Stimulated activated CD8-positive, alpha-beta memory T cell treated with anti-CD3 and anti-CD28 coated beads, Interleukin-4, amount 100 ng/mL, for 48 hours (primary cell): ENCODE data around the gene CRHR1.
"Not testable (repeated sequence)": the region's sequence is repeated elsewhere in the genome, so short reads cannot be mapped to it uniquely, and the experiment has no call there.

Experiments used
- DNase-seq: peaks from one replicate; pipeline ENCODE4 v3.0.0-alpha.2; 2020

Gene CRHR1

DNA sequence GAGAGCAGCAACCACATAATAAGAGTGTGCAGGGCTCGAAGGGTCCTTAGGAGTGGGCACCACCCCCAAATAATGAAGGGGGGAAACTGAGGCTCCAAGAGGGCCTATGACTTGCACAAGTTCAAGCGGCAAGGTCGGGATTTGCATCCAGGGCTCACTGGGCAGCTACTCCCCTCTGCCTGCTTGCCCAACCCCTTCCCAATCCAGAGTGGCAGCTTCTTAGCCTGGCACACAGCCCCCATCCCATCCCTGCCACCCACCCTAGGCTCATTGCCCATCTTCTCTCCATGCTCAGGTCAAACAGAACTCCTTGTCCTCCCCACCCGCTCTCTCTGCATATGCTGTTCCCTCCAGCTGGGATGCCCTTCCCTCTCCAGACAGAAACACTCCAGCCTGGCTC, 63.0 kb downstream of the CRHR1 start:
- no peak for DNase-seq

DNA sequence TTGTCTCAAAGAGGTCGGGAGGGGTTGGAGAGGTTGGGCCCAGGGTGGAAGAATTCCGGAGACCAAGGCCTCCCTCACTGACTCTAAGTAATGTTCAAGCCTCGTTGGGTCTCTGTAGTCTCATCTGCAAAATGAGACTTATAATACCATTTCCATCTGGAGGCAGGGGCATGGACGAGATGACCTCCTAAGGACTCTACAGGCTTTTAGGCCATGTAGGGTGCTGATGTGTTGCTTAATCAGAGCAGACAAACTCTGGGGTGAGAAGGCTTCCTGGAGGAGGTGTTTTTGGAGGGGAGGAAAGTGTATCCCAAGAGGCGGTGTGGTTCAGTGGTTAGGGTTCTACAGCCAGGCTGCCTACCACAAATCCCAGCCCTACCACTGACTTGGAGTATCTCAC, 63.6 kb downstream of the CRHR1 start:
- DNase-seq = no peak

GRCh38 chr17:45848405-45848804, 64.3 kb downstream of the CRHR1 start:
- DNase-seq = no peak

DNA sequence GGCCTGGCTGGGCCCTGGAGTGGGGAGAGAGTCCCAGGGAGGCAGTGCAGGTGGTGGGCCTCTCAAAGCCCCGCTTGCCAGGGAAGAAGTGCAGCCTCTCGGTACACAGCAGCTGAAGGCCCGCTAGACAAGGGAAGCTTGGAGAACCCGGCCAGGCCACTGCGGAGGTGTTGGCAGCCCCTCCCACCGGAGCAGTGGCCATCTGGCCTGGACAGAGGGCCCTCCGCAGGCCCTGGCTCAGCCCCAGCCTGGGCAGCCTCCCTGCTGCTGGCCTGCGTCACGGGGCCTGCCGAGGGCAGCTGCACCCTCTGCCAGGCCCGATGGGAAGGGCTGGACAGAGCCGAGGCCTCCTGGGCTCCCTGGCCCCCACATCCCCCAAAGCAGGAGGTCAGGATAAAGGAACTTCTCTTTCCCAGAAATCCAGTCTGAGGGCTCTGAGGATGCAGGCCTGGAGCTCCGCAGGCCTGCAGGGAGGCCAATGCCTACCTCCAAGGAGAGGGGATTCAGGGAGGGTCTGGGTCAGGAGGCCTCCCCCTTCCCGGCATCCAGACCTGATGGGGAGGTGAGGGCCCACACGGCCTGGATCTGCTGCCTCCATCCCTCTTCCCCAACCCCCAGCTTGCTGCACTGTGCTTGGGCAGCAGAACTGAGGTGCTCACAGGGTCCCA, 64.9 kb downstream of the CRHR1 start:
- no peak for DNase-seq

GRCh38 chr17:45849536-45849990, 65.4 kb downstream of the CRHR1 start:
- no peak for DNase-seq

GRCh38 chr17:45850011-45850410, 65.9 kb downstream of the CRHR1 start:
- no peak for DNase-seq

DNA sequence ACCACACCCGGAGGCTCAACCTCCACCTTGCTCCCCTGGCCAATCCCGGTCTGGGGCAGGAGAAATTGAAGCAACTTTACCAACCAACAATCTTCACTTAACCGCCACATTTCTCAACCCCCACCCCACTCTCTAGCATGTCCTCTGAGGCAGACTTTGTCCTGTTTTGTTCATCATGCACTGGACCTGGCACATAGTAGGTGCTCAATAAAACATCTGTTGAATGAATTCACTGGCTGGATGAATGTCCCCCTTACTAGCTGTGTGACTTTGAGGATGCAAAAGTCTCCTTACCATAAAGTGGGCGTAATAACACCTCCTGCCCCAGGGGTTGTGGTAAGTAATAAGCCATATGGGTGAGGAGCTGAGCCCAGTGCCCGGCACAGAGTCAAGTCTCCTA, 66.3 kb downstream of the CRHR1 start:
- DNase-seq = no peak

DNA sequence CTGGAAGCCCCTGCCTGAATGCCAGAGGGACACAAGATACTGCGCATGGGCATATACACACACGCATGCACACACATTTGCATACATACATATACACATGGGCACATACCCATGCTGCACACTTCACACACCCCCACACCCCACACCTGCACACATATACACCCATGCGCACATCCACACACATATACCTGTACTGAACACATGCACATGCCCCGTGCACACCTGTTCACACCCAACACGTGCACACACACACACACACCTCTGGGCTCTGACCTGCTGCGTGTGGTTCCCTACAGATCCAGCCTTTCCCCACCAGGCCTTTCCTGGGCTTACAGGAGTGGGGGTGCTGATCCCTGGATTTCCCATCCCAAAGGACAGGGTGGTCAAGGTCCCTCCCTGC, 66.9 kb downstream of the CRHR1 start:
- no peak for DNase-seq

DNA sequence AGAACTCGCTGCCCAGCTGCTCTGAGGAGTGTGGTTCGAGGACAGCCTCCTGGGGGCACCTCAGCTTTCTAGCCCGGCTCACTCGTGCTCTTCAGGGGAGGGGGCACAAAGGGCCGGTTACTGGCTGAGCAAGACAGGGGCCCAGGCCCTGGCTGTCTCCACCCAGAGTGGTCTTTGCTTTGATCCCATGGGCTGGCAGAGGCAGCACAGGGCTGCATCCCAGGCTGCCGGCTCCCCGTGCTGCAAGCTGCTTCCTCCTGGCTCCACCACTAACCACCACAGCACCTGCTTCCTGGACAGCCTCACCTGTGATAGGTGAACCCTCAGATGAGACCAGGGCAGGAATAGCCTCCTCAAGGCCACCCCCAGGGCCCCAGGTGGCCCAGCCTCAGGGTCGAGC, 67.3 kb downstream of the CRHR1 start:
- no peak for DNase-seq

- DNase-seq = no peak
These were observed 67.8 kb downstream of the CRHR1 start for GRCh38 chr17:45851873-45852272.

DNA sequence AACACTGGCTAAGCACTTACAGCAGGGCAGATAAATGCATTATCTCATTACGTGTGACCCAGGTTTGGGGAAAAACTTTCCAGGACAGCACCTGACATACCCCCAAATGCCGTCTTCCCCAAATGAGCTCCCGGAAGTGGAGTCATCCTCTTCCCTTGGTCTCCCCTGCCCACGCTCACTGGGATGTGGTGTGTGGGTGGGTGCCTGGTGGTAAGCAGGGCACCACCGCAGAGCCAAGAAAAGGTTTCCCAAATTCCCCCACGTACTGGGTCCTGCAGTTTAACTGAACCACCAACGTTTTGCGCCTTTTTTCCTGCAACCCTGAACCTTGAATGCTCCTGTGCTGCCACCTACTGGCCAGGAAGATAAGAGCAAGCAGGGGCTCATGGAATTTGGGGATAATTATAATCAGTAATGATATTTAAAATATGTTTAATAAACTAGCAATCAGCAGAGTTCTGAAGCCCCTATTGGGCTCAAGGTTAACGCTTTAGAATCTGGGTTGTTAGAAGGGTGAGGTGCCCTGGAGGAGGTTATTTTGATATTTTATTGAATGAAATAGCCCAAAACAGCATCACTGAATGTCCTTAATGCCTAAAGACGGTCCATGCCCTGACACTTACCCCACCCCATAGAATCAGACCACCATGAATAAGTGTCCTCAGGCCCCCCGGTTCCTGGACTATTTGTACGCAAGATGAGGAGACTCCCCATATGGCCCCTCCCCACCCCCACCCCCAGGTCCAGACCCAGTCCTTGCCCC, 68.6 kb downstream of the CRHR1 start:
- peak; percentile 81 for DNase-seq

GRCh38 chr17:45854209-45854608, 70.1 kb downstream of the CRHR1 start:
- DNase-seq = no peak

GRCh38 chr17:45855691-45856336, 71.7 kb downstream of the CRHR1 start:
- DNase-seq = no peak

GRCh38 chr17:45857977-45858708, 74.0 kb downstream of the CRHR1 start:
- DNase-seq = no peak

DNA sequence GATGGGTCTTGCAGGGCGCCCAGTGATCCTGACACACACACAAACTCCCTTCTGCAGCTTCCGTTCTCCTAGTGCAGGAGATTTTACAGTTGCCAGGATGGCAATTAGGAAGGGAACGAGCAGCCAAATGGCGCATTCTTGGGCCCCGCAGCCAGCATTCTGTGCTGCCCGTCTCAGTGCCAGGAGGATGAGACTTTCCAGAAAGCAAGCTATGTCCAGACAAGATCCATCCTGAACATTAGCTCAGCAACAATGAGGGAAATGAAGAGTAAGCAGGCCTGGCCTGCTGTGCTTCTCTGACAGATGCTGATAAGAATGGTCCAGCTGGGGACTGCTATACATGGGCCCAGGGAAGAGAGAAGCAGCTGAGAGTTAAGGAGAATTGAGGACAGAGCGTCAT, 77.0 kb downstream of the CRHR1 start:
- no peak for DNase-seq

DNA sequence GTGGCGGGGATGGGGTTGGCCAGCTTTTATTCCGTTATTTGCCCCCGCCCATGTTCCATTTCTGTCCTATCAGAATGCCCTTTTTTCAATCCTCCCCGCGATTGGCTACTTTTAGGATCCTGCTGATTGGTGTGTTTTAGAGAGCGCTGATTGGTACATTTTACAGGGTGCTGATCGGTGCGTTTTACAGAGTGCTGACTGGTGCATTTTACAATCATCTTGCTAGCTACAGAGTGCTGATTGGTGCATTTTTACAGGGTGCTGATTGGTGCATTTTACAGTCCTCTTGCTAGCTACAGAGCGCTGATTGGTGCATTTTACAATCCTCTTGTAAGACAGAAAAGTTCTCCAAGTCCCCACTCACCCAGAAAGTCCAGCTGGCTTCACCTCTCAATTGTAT, 78.0 kb downstream of the CRHR1 start:
- not testable (repeated sequence) for DNase-seq

DNA sequence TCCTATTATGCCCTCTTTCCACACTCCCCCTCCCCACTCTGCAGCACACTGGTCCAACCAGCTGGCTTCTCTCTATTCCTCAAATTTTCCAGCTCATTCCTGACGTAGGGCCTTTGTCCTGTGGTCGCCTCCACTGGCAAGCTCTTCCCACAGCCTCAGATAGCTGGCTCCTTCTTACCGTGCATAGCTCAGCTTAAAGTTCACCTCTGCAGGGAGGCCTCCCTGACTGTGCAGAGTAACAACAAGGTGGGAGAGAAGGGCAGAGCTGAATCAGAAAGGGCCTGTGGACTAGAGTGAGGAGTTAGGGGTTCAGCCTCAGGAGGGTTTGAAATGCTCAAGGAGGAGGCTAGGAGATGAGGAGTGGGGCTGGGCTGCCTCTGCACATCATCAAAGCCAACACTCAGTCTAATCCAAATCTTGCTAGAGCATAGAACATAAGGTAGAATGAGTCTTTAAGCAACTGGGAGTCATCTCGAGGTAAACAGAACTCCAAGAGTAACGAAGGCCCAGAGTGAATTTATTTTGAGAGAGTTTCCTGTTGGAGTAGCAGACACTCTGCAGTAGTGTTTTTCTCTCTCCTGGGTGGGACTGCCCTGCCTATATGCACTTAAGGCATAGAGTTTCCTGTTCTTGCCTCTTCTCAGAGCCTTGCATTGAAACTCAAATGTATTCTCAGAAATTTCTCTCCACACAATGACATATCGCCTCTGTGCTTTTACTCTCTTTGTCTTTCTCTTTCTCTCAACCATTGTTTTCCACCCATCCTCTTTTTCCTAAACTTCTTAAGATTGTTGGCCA, 79.9 kb downstream of the CRHR1 start:
- DNase-seq = no peak

DNA sequence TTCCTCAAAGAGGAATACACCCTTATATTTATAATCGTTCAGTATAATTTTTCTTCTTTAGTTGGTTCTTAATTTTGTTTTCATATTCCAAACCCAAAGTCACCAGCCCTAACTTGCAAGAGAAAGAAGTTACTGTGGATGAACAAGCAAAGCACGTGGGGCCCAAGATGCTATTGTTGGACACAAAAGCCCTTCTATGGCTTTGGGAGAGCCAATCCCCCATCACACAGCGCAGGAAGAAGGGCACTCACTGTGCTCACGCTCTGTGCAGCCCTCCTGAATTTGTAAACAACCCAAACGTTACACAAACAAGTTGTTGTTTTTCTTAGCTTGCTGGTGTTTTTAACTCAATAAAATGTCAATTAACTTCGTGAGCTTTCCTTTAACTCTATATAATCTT, 83.1 kb downstream of the CRHR1 start:
- DNase-seq = no peak

- no peak for DNase-seq
These were observed 83.6 kb downstream of the CRHR1 start for GRCh38 chr17:45867702-45868101.

- DNase-seq = no peak
These were observed 84.2 kb downstream of the CRHR1 start for GRCh38 chr17:45868276-45868675.

GRCh38 chr17:45869676-45870341, 85.7 kb downstream of the CRHR1 start:
- DNase-seq = no peak
